Iris pigment epithelial cell (primary cell): ENCODE measurements around the gene CTIF.
A peak's percentile ranks its signal among the peaks of the same experiment; 100 is the strongest.

Source experiments
- DNase-seq: peaks from one replicate; pipeline ENCODE4 v3.0.0-alpha.2; 2011; ENCODE audit warnings: low read depth

Gene CTIF

DNA sequence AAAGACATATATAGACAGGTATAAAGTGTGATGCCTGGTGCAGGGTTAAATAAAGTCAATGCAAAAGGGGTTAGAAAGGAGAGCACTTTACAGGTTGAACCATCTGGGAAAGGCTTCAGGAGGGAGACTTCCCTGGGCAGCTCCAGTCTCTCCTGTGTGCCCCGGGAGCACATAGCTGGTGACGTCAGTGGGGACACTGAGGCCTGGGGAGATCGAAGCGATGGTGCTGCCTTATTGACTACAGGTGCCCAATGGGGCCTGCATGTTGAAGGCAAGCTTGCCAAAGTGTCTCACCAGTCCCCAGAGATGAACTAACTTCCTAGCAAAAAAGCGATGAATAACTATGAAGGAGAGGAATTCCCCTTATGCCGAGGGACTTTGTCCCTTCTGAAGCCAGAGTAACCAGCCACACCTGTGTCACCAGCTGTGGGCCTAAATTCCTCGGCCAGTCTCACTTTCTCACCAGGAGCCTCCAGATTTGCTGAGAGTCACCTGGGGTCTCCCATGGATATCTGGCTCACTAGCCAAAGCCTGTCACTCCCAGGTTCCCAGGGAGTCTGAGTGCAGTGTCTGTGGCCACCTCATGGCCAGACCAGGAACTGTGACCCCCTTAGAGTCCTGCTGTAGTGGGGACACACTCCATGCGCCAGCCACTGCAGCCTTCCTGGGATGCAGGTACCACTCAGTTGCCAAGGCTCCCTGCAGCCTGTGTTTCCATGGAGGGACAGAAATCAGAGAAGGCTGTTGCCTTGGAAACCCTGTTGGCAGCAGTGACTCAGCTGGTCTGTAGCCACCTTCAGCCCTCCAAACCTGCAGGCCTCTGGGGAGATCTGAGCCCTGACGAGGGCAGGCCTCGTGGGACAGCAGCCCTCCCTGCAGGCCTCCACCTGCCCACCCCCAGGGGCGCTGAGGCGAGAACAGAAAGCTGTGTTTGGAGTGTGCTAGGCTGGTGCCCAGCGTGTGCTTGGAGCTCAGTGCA, 128.7 kb downstream of the CTIF start:
- peak; percentile 30 for DNase-seq

GRCh38 chr18:48668466-48669179, 129.8 kb downstream of the CTIF start:
- no peak for DNase-seq

DNA sequence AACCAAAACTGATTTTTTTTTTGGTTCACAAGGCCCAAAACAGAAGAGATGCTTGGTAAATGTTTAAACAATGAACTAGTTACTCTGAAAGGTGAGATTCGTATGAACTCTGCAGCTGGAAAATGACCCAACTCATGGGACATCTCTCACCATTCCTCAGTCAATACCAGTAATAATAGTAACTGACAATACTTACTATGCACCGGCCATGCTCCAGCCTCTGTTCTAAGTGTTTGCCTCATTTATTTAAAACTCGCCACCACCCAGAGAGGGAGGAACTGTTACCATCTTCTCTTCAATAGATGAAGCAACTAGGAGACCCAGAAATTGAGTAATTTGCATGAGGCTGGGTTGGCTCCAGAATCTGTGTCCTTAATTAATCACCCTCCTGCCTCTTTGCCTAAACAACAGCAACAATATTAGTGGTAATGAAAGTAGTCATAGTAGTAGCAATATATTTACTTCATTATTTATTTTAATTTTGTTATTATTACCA, 130.4 kb downstream of the CTIF start:
- no peak for DNase-seq

DNA sequence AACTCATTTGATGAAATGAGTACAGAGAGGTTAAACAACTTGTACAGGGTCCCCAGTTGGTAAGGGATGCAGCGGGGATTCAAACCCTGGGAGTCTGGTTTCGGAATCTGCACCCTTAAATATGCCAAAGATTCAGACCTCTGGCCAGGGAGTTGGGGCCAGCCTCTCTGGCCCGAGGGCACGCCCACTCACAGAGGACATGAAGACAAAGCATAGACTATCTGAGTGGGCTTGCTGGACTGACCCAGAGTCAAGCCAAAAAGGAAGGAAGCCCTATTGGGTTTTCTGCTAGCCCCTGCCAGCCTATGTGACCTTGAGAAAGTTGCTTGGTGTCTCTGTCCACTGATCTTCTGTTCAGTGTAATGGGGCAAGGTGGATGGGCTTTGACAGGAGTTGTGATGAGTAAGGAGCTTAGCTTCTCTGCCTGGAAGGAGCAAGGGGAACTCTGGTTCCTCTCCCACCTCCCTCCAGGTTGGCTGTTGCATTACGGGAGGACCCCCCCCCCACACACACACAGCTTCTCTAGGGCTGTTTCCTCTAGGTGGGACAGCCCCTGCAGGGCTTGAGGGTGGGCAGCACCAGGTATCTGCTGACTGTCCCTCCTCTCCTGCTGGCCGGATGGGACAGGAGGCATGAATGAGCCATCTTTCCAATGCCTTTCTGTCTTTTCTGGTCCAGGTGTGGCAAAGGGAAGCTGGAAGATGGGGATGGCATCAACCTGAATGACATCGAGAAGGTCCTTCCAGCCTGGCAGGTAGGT, 131.3 kb downstream of the CTIF start:
- no peak for DNase-seq

GRCh38 chr18:48670751-48671560, 132.1 kb downstream of the CTIF start:
- no peak for DNase-seq

DNA sequence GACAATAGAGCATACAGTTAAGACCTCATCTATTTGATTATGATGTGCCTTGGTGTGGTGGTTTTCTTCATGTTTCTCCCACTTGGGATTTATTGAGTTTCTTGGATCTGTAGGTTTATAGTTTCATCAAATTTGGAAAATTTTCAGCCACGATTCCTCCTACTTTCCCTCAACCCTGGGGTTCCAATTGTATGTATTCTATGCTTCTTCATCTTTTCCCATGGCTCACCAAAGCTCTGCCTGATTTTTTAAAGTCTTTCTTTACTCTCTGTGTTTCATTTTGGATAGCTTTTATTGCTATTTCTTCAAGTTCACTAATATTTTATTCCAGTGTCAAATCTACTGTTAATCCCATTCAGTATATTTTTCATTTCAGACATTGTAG, 132.7 kb downstream of the CTIF start:
- no peak for DNase-seq

DNA sequence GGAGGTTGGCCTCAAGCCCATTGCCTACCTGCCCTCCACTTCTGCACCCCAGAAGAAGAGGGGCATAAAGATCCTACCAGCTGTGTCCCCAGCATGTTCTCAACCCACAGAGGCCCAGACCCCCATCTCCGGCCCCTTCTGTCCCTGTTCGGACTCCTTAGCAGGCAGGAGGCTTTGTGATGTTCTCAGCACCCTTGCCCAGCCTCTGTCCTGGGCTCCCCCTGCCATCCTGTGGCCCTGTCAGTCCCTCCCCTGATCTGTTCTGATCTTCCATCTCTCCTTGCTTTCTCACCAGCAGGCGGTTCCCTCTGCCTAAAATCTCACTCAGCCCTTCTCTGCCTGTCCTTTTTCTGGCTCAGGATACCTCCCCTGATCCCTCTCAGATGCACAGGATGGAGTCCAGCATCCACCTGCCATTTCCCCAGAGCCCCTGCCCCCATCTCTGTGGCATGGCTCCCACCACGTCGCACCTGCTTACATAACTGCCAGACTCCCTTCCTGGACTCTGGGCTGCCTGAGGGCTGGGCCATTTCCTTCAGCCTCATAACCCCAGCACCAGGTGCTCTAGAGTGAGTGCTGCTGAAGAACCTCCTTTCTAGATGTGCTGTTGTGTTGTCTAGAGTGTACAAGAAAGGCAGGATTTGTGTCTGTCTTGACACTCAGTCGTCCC, 134.0 kb downstream of the CTIF start:
- no peak for DNase-seq

DNA sequence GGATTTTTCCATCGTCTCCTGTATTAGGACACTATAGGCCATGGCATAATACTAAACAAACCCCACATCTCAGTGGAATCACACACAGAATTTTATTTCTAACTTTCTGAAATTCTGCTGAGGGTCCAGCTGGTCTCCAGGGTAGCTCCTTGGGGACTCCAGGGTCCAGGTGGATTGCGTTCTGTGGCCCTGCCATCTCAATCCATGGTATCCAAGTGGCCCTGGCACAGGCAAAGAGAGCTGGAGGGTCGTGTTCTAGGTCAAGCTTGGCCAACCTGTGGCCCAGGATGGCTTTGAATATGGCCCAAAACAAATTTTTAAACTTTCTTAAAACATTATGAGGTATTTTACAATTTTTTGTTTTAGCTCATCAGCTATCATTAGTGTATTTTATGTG, 134.6 kb downstream of the CTIF start:
- no peak for DNase-seq

DNA sequence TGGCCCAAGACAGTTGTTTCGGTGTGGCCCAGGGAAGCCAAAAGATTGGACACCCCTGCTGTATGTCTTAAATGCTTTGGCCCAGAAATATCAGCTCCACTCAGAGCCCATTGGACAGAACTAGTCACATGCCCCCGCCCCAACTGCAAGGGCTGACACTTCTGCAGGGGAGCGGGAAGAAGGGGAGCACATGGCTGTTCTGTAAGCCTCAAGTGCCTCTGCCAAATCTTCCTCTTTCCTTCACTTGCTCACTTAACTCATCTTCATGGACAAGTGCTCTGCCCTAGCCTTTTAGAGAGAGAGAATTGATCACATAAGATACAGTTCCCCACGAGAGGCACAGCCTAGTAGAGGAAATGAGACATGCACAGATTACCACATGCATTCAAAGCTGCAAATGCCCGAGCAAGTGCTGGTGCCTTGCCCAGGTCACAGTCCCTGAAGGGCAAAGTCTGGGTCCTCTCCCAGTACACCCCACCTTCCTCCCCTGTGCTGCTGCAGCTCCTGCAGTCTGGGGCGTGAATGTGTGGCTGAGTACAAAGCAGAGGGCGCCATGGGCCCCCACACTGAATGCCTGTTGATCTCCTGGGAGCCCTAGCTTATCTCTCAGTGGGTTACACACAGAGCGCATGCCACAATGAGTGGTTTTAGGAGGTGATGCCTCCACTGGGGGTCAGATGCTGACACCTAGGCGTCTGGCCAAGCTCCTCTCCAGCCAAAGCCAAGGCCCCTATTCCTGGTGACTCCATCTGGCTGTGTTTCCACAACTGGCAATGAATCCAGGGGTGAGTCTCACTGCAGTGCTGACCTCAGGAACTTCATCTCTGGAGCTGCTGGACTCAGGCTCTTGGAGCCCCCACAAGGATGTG, 135.3 kb downstream of the CTIF start:
- no peak for DNase-seq

GRCh38 chr18:48674758-48675351, 136.0 kb downstream of the CTIF start:
- no peak for DNase-seq

- peak; percentile 88 for DNase-seq
Observed at GRCh38 chr18:48675352-48675761, 136.5 kb downstream of the CTIF start.

DNA sequence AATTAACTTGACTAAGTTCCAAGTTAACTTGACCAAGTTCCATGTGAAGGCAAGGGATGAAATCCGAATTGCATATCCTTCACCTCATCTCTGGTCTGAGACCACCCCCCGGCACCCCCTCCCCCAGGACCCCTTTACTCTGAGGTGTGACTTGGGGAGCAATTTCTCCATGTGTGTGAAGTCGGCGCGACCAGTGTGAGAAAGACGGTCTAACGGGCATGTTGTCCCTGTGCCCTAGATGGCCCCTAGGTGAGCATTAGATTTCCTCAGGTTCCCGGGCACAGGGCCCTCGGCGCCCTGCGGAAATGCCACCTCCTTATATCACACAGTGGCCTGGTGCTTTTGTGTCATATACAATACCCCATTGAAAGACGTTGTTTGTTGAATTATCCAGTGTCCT, 137.1 kb downstream of the CTIF start:
- no peak for DNase-seq

- no peak for DNase-seq
Observed at GRCh38 chr18:48676346-48676745, 137.5 kb downstream of the CTIF start.

DNA sequence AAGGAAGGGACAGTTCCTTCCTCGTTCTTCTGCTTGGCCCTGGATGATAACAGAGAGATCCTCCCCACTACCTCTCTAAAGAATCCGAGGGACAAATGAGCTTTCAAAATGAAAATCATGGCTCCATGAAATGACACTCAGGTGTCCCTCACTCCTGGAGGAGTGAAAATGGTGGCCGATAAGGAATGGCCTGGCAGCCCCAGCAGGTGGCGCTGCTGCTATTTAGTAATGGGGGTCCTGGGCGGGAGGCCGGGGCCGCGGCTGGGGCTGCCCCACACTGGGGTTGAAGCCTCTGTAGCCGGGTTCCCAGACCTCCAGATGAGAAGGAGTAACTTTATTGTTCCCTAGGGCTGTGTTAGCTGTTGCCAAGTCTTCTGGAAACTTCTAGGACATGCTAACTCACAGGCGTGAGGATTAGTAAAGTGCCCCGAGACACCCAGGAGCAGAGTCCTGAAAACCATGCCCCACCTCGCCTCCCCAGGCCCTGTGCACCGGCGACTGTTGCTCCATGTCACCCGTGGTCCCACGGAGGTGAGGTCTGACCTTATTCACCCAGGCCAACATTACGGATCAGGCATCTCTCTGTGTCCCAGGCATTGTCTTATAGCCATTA, 138.0 kb downstream of the CTIF start:
- peak; percentile 43 for DNase-seq

DNA sequence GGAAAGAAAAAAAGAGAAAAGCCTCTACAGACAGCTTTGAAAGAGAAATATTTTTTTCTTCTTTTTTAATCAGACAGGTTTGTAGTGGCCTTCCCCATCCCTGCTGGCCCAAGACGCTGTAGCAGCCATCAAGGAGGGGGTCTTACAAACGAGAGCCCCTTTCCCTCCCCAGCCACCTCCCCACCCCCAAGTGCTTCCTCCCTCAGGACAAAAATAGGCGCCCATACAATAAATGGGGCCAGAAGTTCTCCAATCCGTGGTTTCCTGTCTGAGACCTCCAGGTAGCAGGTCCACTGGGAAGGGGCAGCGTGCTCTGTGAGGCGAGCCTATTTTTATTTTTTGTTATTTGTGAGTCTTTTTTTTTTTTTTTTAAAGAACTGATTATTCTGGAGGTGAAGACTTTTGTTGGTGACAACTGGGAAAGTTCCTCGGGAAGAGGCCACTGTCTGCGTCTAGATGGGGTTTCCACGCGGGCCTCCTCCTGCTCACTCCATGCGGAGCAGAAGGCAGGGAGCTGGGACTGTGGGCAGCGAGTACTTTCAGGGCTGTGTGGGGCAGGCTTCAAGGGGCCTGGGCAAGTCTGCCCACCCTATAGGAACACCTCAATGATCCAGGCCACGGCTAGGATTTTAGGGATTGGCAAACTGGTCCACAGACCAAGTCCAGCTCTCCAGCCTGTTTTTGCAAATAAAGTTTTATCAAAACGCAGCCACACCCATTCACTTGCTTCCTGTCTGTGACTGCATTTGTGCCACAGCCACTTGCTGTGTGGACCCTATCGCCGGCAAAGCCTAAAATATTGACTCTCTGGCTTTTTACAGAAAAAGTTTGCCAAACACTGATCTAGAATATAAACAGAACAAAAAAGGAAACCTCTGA, 139.6 kb downstream of the CTIF start:
- no peak for DNase-seq

DNA sequence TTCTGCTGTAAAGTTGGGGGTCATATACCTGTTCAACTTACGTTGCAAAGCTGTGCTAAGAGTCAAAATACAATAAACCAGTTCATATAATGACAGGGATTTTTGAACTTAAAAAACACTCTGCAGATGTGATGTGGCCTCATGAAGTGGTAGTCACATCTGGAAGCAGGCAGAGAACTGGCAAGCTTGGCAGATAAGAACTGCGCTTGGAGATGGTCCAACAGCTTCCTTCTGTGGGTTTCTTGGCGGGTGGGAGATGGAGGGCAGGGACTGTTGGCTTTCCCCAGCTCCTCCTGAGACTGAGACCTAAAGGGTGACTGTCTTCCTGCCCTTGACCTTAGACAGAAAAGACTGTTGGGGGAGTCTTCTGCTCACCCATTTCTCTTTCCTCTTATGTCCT, 140.4 kb downstream of the CTIF start:
- no peak for DNase-seq

- DNase-seq: no peak
Observed at GRCh38 chr18:48680339-48681250, 141.8 kb downstream of the CTIF start.
